Activated naive CD8-positive, alpha-beta T cell treated with anti-CD3 and anti-CD28 coated beads, Interleukin-2, amount 50 U/mL, for 24 hours (primary cell): Measurements from ENCODE around the gene DOCK9.

ENCODE experiments used
- ATAC-seq: fragments of 150-1000 bp; cut with Tn5 transposase; one replicate; pipeline ENCODE4 v1.10.0; 2021
- DNase-seq: peaks from one replicate; pipeline ENCODE4 v3.0.0; 2021
- H3K27ac Mint-ChIP-seq: one replicate; pipeline ENCODE4 v1.8.0; 2021; ENCODE audit warnings: mild to moderate bottlenecking, mixed read lengths
- H3K27me3 Mint-ChIP-seq: one replicate; pipeline ENCODE4 v1.8.0; 2021; ENCODE audit warnings: mixed read lengths
- H3K36me3 Mint-ChIP-seq: one replicate; pipeline ENCODE4 v1.8.0; 2021; ENCODE audit warnings: low read depth, mixed read lengths
- H3K4me1 Mint-ChIP-seq: one replicate; pipeline ENCODE4 v1.8.0; 2021; ENCODE audit warnings: mixed read lengths
- H3K4me3 Mint-ChIP-seq: one replicate; pipeline ENCODE4 v1.8.0; 2021; ENCODE audit warnings: mild to moderate bottlenecking, moderate library complexity, mixed read lengths
- H3K9me3 Mint-ChIP-seq: one replicate; pipeline ENCODE4 v1.8.0; 2021; ENCODE audit warnings: mixed read lengths

The DOCK9 gene

DNA sequence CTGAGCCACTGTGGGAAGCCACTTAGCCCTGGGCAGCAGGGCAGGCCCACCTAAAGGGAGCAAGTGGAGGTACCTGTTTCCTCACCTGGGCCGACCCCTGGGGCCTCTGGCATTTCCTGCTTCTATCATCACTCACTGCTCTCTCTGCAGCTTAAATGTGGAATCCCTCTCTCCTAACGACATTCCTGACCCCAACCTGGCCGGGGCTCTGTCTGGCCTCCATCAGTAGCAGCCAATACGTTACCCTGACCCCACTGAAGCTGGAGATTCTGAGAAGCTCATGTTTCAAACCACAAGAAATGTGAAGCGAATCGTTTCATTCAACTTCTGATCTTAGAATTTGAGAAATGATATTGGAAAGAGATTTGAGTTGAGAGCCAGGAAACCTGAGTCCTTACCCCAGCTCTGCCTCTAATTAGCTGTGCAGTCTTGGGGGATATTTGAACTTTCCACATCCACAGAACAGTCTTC, 39.9 kb downstream of the DOCK9 start:
- H3K27ac Mint-ChIP-seq, result no peak overlapping the region
- DNase-seq (no peak), ATAC-seq (no peak)
- peaks cover 21% of the 10 kb centered on the region for H3K36me3 Mint-ChIP-seq
- no peaks in the 10 kb centered on the region for H3K27me3 Mint-ChIP-seq
- H3K4me1 Mint-ChIP-seq, result peaks cover 2% of the 10 kb centered on the region
- peaks cover 14% of the 10 kb centered on the region for H3K9me3 Mint-ChIP-seq
- H3K4me3 Mint-ChIP-seq, result no peak overlapping the region

DNA sequence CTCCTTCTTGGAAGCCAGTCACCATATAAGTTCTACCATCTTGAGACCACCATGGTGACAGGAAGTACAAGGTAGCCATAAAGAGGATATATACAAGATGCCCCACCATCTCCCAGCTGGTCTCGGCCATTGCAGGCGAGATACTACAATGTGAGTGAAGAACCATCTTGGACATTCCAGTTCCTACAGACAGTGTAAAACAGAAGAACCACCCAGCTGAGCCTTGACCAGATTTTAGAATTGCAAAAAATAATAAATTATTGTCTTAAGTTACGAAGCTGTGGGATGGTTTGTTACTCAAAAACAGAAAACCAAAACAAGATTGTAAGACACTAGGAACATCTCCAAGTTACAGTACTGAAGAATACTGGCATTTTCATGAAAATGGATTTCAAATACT, 43.6 kb downstream of the DOCK9 start:
- ATAC-seq, result no peak
- Mint-ChIP-seq H3K4me3 (no peak overlapping the region), H3K4me1 (peaks cover 11% of the 10 kb centered on the region), H3K27me3 (no peaks in the 10 kb centered on the region), H3K9me3 (peaks cover 14% of the 10 kb centered on the region), H3K27ac (no peak overlapping the region), H3K36me3 (peaks cover 21% of the 10 kb centered on the region)
- no peak for DNase-seq

DNA sequence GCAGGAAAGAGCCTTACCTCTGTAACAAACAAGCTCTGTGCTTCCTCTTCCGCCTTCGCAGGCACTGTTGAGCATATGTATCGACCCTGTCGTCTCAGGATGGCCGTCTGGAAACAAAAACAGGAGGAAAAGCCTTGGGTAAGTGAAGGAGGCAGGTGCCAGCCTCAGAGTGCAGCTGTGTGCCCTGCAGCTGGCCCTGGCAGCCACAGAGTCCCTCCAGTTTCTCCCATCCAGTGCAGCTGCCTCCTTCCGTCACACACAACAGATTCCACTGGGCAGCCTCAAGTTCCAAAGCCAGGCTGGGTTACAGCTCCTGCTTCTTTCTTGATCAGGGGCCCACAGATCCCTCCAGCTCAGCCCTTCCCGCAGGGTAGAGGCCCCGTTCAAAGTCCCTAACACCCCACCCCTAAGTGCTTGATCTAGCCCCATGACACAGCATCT, 47.7 kb downstream of the DOCK9 start:
- H3K36me3 Mint-ChIP-seq, result peaks cover 21% of the 10 kb centered on the region
- ATAC-seq, result no peak
- H3K9me3 Mint-ChIP-seq, result peaks cover 10% of the 10 kb centered on the region
- H3K27ac Mint-ChIP-seq, result peak overlapping the region; percentile 81
- no peaks in the 10 kb centered on the region for H3K27me3 Mint-ChIP-seq
- H3K4me3 Mint-ChIP-seq, result peak overlapping the region; percentile 62
- DNase-seq, result no peak
- H3K4me1 Mint-ChIP-seq, result peaks cover 9% of the 10 kb centered on the region

DNA sequence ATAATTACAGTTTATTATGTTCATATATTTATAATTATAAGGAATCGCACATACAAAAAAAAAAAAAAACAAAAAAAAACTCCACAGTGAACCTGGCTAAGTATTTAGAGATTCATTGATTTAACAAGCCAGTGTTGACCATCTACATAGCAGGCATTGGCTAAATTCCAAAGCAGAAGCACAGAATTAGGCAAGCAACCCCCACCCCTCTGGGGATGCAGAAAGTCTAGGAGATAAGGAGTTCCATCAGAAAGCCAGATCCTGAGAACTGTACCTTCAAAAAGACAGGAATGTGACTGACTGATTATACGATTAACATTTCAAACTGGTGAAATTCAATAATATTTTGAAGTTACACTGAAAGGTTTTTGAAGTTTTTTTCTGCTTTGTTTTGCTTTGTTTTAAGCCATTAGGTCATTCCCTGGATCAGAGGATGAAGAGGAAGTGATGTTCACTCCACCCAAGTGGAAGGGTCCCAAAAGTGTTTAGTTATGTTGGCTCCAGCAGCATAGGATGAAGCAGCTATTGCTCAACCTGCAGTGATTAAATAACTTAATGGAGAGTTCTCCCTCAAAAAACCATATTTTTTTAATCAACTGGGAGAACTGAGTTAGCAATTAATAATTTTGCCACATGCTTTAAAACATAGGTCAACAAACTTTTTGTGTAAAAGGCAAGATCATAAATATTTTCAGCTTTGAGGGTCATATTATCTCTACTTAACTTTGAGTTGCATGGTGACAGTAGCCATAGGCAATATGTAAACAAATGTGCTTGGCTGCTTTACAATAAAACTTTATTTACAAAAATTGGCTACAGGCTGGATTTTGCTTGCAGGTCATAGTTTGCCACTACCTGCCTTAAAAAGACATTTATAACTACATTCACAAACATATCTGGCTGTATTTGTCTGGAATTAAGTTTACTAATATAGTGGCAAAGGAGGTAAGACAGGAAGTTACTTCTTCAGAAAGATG, 49.6 kb downstream of the DOCK9 start:
- Mint-ChIP-seq H3K4me3 (no peak overlapping the region), H3K4me1 (peaks cover 9% of the 10 kb centered on the region), H3K27ac (no peak overlapping the region), H3K9me3 (no peaks in the 10 kb centered on the region), H3K27me3 (no peaks in the 10 kb centered on the region), H3K36me3 (peaks cover 4% of the 10 kb centered on the region)
- no peak for ATAC-seq
- DNase-seq, result no peak

DNA sequence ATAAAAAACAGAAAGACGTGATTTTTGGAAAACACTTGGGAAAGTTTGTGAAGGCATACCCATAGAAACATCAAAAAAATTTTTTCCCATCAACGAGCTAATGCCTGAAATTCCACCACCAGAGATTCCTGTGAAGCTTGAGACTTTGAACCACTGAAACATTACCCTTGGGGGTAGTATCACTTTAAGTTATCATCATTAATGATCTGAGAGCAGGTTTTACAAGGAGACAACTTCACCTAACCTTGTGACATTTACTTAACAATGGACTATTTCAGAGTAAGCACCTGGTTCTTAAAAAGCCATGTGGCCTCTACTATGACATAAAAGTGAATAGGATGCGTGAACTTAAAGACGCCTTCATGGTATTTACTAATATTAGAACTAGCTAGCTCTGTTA, 51.9 kb downstream of the DOCK9 start:
- no peaks in the 10 kb centered on the region for H3K27me3 Mint-ChIP-seq
- no peak for DNase-seq
- peaks cover 10% of the 10 kb centered on the region for H3K36me3 Mint-ChIP-seq
- H3K27ac Mint-ChIP-seq, result no peak overlapping the region
- ATAC-seq, result no peak
- H3K4me3 Mint-ChIP-seq, result no peak overlapping the region
- H3K4me1 Mint-ChIP-seq, result peaks cover 11% of the 10 kb centered on the region
- H3K9me3 Mint-ChIP-seq, result no peaks in the 10 kb centered on the region

DNA sequence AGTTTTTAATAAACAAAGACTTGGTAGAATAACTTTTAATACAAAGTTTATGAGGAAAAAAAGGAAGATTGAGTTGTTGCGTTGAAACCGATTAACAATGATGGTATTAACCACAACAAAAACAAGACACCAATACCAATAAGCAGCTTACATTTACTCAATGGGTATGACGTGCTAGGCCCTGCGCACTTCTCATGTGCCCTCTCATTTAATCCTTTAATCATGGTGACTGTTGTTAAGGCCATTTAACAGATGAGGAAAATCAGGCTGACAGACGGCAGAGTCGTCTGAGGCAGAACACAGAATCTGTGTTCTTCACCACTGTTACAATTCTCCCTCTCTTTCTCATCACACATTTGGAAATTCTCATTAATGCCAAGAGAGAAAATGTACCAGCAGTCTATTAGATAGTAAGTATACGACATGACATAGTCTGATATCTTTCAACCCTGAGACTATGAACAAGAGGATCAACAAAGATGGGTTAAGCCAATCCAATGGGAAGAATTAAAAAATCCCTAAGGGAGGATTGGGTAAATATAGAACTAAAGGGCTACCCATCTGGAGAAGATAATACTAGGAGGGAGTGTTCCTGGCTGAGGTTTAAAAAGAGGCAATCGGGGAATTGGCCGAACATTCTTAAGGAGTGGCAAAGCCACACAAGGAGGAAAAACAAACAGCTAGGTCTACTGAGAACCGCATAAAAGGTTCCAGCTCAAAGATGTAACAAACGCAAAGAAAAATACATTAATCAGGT, 54.0 kb downstream of the DOCK9 start:
- DNase-seq (no peak), ATAC-seq (no peak)
- H3K4me1 Mint-ChIP-seq, result peaks cover 20% of the 10 kb centered on the region
- no peak overlapping the region for H3K27ac Mint-ChIP-seq
- no peaks in the 10 kb centered on the region for H3K27me3 Mint-ChIP-seq
- H3K9me3 Mint-ChIP-seq, result no peaks in the 10 kb centered on the region
- H3K4me3 Mint-ChIP-seq, result no peak overlapping the region
- H3K36me3 Mint-ChIP-seq, result peaks cover 11% of the 10 kb centered on the region

DNA sequence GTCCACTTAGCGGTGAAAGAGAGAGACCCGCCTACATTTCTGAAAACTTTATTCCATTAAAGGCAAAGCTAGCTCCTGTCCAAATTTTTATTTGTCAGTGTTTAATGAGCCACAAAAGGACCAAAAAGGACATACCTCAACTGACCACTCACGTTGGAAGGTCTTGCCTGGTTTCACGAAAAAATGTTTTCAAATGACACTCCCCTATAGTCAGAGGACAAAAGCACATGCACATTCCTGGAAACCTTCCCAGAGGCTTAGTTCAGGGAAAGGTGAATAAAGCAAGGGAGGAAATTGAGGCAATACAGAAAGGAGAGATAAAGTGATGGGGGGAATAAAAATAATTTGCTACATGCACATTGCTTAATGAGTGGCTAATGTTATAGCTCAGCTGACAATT, 55.6 kb downstream of the DOCK9 start:
- no peaks in the 10 kb centered on the region for H3K9me3 Mint-ChIP-seq
- no peak overlapping the region for H3K27ac Mint-ChIP-seq
- ATAC-seq (no peak), DNase-seq (no peak)
- no peak overlapping the region for H3K4me3 Mint-ChIP-seq
- peaks cover 17% of the 10 kb centered on the region for H3K36me3 Mint-ChIP-seq
- no peaks in the 10 kb centered on the region for H3K27me3 Mint-ChIP-seq
- peaks cover 29% of the 10 kb centered on the region for H3K4me1 Mint-ChIP-seq

DNA sequence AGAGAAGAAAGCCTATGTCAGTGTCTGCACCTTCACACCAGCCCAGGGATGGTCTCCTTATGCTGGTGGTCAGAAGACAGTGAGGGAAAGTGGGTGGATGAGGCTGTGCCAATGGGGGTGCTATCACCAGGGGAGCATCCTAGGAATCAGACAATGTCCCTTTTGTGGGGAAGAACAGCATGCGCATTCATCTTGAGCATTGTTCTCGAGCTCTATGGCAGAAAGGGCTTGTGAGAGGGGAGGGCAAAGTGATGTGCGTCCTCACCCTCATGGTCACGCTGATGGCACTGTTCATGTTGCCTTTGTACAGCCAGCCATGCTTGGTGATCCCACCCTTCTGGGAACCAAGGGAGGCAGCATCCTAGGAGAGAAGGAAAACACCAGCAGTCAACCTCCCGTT, 56.1 kb downstream of the DOCK9 start:
- H3K9me3 Mint-ChIP-seq, result no peaks in the 10 kb centered on the region
- no peak overlapping the region for H3K4me3 Mint-ChIP-seq
- H3K36me3 Mint-ChIP-seq, result peaks cover 15% of the 10 kb centered on the region
- DNase-seq (no peak), ATAC-seq (no peak)
- no peaks in the 10 kb centered on the region for H3K27me3 Mint-ChIP-seq
- no peak overlapping the region for H3K27ac Mint-ChIP-seq
- peaks cover 29% of the 10 kb centered on the region for H3K4me1 Mint-ChIP-seq

DNA sequence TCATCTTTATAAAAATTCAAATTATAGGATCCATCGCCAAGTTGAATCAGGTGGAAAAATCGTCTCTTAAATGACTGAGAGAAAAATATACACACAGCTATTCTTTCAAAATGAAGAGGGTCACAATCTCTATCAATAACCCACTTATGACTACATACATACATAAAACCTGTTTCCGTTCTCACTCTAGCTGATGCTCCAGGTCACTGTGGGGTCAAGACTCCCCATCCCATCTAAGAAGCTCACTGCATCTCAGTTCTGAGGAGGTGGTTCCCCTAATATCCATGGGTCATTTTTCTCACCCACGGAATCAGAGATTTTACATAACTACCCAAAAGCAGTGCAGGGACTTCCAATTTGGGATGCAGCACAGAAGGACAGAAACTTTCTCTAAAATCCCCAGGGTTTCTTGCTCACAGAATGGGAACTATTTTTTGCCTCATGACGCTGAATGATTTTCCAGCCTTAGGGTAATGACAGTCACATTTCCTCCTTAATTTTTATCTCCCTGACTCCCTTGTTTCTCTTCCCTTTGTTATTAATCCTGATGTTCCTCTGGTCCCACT, 56.8 kb downstream of the DOCK9 start:
- DNase-seq (no peak), ATAC-seq (no peak)
- Mint-ChIP-seq H3K9me3 (no peaks in the 10 kb centered on the region), H3K36me3 (peaks cover 15% of the 10 kb centered on the region), H3K4me1 (peaks cover 29% of the 10 kb centered on the region), H3K27ac (no peak overlapping the region), H3K4me3 (no peak overlapping the region), H3K27me3 (no peaks in the 10 kb centered on the region)

DNA sequence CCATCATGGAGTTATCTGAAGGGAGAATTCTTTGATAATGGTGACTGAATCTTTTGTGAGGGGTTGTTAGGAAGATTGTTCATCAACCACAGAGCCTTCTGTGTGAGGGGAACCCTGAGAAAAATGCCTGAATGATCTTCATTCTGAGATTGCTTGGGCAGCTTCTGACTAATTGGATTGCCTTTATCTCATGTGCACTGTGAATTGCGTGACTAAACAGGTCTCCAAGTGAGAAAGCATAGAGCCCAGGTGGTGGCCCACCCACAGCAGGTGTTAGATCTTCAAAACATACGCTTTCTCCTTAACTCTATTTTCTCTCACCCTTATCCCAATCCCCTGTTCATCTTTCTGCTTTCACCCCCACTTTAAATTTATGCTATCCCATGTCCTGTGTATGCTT, 58.3 kb downstream of the DOCK9 start:
- Mint-ChIP-seq H3K27ac (peak overlapping the region; percentile 4), H3K27me3 (no peaks in the 10 kb centered on the region), H3K4me1 (peaks cover 34% of the 10 kb centered on the region), H3K4me3 (no peak overlapping the region), H3K36me3 (peaks cover 24% of the 10 kb centered on the region), H3K9me3 (no peaks in the 10 kb centered on the region)
- DNase-seq, result no peak
- peak; percentile 91 for ATAC-seq

DNA sequence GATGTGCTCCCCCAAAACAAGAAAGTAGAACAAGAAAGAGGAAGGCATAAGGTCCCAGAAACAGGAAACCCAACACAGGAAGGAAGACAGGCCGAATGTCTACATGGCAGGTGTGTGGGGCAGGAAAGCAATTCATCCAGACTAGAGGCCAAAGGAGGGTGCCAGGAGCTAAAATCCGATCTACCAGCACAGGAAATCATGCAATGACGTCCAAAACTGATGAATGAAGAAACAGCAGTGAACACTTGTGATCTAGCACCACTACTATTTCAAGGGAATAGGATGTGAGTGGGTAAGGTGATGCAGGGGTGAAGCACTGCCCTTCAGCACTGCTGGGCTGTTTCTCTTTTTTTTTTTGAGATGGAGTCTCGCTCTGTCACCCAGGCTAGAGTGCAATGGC, 59.1 kb downstream of the DOCK9 start:
- DNase-seq, result no peak
- Mint-ChIP-seq H3K36me3 (peaks cover 28% of the 10 kb centered on the region), H3K27me3 (no peaks in the 10 kb centered on the region), H3K9me3 (no peaks in the 10 kb centered on the region), H3K27ac (peak overlapping the region; percentile 83), H3K4me3 (no peak overlapping the region), H3K4me1 (peaks cover 34% of the 10 kb centered on the region)
- ATAC-seq, result no peak

DNA sequence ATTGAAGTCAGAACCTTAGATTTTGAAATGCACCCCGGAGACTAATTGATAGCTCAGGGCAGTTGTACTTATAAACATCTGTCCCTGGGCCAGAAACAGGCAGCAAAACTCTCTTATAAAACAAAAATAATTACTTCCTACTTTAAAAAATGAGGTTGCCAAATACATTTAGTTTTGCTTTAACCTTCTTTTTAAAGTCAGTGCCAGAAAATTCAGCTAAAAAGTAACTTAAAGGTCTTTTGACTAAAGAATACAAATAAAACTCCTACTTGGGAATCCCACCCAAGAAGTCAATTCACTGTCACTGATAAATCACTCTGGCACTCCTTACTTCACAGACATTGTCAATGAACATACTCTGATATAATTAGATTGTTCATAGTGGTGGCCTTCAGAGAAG, 60.7 kb downstream of the DOCK9 start:
- DNase-seq, result no peak
- peaks cover 39% of the 10 kb centered on the region for H3K4me1 Mint-ChIP-seq
- no peaks in the 10 kb centered on the region for H3K9me3 Mint-ChIP-seq
- H3K27me3 Mint-ChIP-seq, result no peaks in the 10 kb centered on the region
- H3K27ac Mint-ChIP-seq, result no peak overlapping the region
- H3K36me3 Mint-ChIP-seq, result peaks cover 28% of the 10 kb centered on the region
- H3K4me3 Mint-ChIP-seq, result no peak overlapping the region
- no peak for ATAC-seq

DNA sequence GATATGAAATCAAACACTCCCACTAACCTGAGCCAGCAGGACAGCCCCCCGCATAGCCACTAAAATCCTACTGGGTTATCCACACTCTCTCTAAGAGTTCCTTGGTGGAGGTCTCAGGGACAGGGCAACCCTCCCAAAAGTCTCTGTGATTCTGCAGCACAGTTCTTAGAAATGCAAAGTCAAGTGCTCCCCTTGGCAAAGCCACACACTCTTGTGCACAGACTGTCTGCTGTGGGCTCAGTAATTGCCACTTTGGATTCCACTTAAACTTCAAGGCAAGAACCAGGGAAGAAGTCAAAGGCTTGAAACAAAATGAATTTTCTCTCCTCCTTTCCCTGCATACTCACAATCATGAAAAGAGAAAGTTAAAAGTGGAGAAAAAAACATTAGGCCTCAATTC, 61.5 kb downstream of the DOCK9 start:
- no peak for ATAC-seq
- Mint-ChIP-seq H3K9me3 (no peaks in the 10 kb centered on the region), H3K4me3 (no peak overlapping the region), H3K4me1 (peaks cover 37% of the 10 kb centered on the region), H3K36me3 (peaks cover 22% of the 10 kb centered on the region), H3K27me3 (no peaks in the 10 kb centered on the region), H3K27ac (no peak overlapping the region)
- no peak for DNase-seq

DNA sequence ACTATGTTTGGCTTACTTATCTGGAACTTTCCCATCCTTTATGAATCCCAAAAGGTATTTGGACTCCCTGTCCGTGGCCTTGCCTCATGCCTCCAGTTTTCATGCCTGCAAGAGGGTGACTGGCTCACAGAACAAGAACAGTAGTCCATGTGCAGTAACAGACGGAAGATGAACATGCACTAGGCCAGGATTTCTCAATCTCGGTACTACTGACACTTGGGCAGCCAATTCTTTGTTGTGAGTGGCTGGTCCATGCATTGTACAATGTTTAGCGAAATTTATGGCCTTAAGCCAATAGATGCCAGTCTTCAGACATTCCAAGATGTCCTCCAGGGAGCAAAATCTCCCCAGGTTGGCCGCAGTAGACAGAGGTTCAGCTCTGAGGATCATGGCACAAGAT, 61.9 kb downstream of the DOCK9 start:
- H3K36me3 Mint-ChIP-seq, result peaks cover 22% of the 10 kb centered on the region

More for the DNA sequence above, 61.9 kb downstream of the DOCK9 start:
- H3K4me3 Mint-ChIP-seq, result no peak overlapping the region
- H3K27ac Mint-ChIP-seq, result no peak overlapping the region
- H3K27me3 Mint-ChIP-seq, result no peaks in the 10 kb centered on the region
- ATAC-seq (no peak), DNase-seq (no peak)
- H3K9me3 Mint-ChIP-seq, result no peaks in the 10 kb centered on the region
- peaks cover 39% of the 10 kb centered on the region for H3K4me1 Mint-ChIP-seq
